GM21723 (cell line): Measurements from ENCODE around the gene STK32C.
"Not testable (repeated sequence)": the region's sequence is repeated elsewhere in the genome, so short reads cannot be mapped to it uniquely, and the experiment has no call there.

ENCODE experiments used
- ATAC-seq: cut with Tn5 transposase; IDR thresholded peaks from one replicate; pipeline ENCODE4 v1.9.1; 2021; ENCODE audit warnings: mild to moderate bottlenecking, moderate library complexity; ENCODE audit not compliant: unreplicated experiment

Gene STK32C

GRCh38 chr10:132270256-132270655 is 37.5 kb downstream of the STK32C start:
- ATAC-seq: no peak

GRCh38 chr10:132269266-132270230 is 38.2 kb downstream of the STK32C start:
- ATAC-seq: no peak

DNA sequence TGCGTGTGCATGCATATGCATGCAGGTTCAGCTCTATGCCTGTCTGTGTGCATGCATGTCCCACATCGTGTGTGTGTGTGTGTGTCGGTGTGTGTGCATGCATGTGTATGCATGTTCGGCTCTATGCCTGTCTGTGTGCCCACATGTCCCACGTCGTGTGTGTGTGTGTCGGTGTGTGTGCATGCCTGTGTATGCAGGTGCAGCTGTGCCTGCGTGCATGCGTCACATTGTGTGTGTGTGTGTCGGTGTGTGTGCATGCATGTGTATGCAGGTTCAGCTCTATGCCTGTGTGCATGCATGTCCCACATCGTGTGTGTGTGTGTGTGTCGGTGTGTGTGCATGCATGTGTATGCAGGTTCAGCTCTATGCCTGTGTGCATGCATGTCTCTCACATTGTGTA is 39.8 kb downstream of the STK32C start:
- ATAC-seq: not testable (repeated sequence)

DNA sequence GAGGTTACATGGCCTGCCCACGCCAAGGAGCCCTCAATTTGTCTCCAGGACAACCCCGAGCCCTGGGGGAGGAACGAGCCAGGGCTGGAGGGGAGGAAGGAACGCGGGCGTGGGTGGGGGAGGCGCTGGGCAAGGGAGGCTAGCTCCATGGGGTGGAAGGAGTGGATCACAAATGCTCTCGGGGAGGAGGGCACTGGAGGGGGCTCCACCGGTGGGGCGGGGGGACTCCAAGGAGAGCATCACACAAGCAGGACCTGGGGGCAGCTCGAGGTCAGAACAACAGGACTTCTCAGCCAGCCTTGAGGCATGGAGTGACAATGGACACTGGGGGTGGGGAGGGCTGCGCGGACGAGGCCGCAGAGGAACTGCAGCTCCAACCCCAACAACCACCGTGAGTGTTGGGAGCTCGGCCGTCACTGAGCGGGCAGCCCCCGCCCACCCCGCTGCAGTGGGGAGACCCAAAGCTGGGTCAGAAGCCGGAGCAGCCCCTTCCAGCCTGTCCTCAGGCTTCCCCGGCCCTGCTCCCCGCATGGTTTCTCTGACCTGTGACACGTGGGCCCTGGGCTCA is 41.1 kb downstream of the STK32C start:
- no peak for ATAC-seq

DNA sequence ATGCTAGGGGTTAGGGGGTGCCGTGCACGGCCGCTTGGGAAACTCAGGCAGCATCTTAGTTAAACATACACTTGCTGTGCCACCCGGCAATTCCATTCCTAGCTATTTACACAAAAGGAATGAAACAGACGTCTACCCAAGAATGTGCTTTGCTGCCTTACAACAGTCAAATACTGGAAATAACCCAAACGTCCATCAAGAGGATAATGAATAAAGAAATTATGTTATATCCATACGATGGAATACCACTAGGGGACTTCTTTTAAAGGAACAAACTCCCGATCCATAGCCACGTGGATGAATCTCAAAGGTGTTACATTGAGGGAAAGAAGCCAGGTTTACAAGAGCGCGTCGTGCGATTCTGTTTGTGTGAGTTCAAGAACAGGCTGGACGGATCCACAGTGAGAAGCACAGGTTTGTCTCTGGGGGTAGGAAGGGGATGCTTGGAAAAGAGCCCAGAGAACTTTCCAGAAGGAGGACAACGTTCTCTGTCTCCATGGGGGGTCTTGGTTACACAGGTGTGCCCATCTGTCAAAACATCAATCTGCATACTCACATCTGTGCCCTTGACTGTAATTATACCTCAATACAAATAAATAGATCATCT is 41.8 kb downstream of the STK32C start:
- no peak for ATAC-seq

DNA sequence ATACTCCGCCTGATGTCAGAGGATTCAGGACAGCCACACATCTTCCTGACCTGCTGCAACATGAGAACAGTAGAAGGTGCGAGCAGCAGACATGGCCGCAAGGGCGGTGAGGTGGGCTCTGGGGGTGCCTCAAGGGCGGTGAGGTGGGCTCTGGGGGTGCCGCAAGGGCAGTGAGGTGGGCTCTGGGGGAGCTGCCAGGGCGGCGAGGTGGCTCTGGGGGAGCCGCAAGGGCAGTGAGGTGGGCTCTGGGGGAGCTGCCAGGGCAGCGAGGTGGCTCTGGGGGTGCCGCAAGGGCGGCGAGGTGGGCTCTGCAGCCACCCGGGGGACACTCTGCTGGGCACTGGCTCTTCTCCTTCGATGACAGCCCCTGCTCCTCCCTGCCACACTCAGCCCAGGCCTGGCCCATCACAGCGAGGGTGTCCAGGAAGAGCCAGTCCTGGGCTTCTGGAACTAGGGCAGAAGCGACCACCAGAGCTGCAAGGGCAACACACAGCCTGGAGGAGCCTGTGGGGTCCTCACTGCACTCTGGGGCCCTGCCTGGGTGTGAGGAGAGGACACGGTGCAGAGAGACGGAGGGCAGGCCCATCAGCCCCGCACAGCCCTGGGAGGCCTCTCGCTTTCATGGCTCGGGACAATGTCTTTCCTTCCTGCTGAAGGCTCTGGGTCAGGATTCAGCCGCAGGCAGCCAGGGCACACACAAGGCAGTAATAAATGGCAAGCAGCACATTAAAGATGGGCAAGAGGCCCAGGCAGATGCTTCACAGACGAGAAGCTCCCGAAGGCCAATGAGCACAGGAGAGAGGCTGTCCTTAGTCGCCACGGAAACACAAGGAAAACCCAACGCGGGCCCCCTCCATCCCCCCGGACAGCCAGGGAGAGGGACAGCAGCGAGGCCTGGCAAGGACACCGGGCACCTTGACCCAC is 42.5 kb downstream of the STK32C start:
- ATAC-seq: no peak

DNA sequence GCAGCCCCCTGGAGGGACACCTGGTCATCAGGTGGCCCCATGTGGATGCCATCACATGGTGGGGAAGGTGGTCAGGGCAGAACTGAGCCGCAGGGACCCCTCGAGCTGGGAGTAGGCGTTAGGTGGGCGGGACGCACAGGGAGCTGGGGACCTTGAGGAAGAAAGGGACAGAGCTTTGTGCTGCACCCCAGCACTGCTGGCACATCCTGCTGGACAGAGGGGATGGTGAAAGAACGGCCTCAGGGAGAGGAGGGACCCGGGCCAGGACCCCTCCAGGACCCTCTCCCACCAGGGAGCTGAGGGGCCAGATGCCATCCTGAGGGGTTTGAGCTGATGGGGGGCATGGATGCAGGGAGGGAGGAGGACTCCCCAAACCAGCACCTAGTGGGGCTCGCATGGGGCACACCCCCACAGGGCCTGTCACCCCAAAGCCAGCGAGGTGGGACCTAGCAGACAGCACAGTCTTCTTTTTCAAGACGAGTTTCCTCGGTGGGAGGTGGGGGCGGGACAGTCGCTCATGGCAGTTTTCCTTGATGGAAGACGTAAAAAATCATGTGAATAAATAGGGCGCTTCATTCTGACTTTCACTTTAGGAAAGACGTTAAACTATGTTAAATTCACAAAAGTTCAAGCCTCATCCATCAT is 43.3 kb downstream of the STK32C start:
- no peak for ATAC-seq

- no peak for ATAC-seq
Observed at GRCh38 chr10:132263866-132264265, 43.9 kb downstream of the STK32C start.

GRCh38 chr10:132259702-132260482 is 47.9 kb downstream of the STK32C start:
- no peak for ATAC-seq

- no peak for ATAC-seq
Observed at GRCh38 chr10:132258423-132258822, 49.3 kb downstream of the STK32C start.

- no peak for ATAC-seq
Observed at GRCh38 chr10:132257907-132258306, 49.8 kb downstream of the STK32C start.

GRCh38 chr10:132257271-132257670 is 50.5 kb downstream of the STK32C start:
- no peak for ATAC-seq

DNA sequence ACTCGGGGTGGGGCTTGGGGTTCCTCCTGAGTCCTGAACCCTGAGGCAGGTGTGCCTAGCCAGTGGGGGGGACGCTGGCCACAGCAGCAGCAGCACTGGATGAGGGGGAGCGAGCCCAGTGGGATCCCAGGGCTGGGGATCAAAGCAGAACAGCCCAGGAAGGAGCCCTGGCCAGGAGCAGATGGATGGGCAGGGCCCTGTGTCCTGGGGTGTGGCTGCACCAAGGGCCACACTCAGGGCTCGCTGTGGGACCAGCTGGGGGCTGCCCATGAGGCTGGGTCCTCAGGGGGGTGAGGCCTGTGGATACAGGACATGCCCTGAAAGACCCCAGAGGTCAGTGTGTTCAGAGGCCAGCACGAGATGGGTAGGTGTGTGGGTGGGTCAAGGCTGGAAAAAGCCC is 50.9 kb downstream of the STK32C start:
- ATAC-seq: no peak

DNA sequence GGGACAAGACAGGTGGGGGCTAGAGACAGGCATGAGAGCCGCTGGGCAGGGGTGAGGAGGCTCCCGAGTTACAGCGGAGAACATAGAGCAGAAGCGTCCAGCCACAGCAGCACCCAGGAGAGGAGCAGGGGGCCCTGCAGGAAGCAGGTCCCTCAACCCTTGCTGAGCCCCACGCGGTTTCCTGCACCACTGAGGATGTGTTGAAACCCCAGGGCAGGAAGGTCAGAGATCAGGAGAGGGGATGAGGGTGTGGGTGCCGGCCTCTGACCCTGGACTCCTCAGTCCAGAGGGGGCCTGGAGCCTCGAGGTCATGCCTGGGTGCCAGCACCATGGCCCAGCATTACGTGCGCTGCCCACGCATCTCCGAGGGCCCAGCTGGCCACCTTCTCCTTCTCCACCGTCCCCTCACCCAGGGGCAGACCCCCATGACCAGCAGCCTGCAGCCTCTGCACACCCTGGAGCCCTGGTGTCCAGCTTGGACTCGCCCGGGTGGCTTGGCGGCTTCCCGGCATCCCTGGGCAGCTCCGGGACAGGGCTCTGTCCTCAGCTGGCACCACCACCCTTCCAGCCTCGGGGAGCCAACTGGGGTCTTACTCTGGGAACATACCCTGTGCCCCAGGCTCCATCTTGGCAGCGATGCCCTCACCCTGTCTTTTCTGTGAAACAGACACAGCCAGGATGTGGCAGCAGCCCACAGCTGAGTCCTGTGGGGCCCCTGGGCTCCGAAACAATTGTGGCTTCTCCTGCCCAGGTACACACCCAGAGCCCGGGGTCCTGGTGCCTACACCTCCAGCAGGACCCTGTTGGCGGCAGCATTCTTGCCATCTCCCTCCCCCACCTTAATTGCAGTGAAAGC is 52.0 kb downstream of the STK32C start:
- ATAC-seq: no peak

GRCh38 chr10:132254841-132255240 is 52.9 kb downstream of the STK32C start:
- ATAC-seq: no peak

- no peak for ATAC-seq
Observed at GRCh38 chr10:132253092-132253687, 54.6 kb downstream of the STK32C start.

DNA sequence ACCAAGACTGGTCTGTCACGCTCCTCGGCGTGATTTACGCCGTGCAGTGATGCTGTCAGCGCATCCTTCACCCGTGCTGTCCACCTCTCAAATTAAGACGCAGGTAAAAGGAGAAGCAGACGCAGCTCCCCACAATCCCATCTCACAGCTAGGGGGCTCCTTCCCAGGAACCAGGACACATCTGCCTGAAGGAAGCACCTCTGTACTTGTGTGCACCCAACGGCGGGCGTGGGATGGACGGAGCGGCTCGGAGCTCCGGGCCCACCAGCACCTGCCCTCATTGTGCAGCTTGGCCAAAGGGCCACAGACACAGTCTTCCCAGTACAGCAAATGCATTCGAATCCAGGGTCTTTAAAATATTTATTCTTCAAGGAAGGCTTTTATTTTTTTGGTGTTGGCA is 55.3 kb downstream of the STK32C start:
- ATAC-seq: no peak

- no peak for ATAC-seq
Observed at GRCh38 chr10:132251928-132252327, 55.8 kb downstream of the STK32C start.
